HL-60 (cell line): ENCODE data around the gene ENKD1.

Experiments used
- DNase-seq, 2 experiments: peaks; one replicate each; pipeline ENCODE4 v3.0.0-alpha.2; 2010 to 2020; ENCODE audit warnings: low read depth in 1 of 2, low spot score in 1 of 2
- H3K27ac ChIP-seq: fragments of 250-450 bp; sonication (Bioruptor Pico); replicated peaks from 2 replicates; pipeline ENCODE4 v1.5.1; 2020; ENCODE audit warnings: mild to moderate bottlenecking, moderate library complexity
- H3K27me3 ChIP-seq: fragments of 250-450 bp; sonication (Bioruptor Pico); 2 replicates; pipeline ENCODE4 v1.5.1; 2021; ENCODE audit warnings: mild to moderate bottlenecking, moderate library complexity; ENCODE audit not compliant: insufficient read depth, poor library complexity, severe bottlenecking
- H3K4me3 ChIP-seq: replicated peaks from 2 replicates; pipeline ENCODE4 v1.5.1; 2011; ENCODE audit warnings: mild to moderate bottlenecking, control low read depth, low read length; ENCODE audit not compliant: insufficient read depth
- GABPA ChIP-seq: IDR thresholded peaks from 2 replicates; pipeline ENCODE4 v1.6.1; 2012; ENCODE audit warnings: low read depth
- POLR2AphosphoS5 ChIP-seq: IDR thresholded peaks from 2 replicates; pipeline ENCODE4 v1.6.1; 2012; ENCODE audit warnings: low read depth
- SPI1 ChIP-seq: IDR thresholded peaks from 2 replicates; pipeline ENCODE4 v1.6.1; 2012; ENCODE audit warnings: low read depth, mild to moderate bottlenecking, borderline replicate concordance
- TF ChIP-seq, protein P1 (sequence below): IDR thresholded peaks from 2 replicates; pipeline ENCODE4 v1.6.1; 2012; ENCODE audit warnings: low read depth; ENCODE audit not compliant: insufficient replicate concordance
- TF ChIP-seq, protein P2 (sequence below): IDR thresholded peaks from one replicate; pipeline ENCODE4 v1.5.1; 2011; ENCODE audit warnings: low read length, control low read depth, inconsistent platforms; ENCODE audit not compliant: insufficient read depth

The ENKD1 gene

DNA sequence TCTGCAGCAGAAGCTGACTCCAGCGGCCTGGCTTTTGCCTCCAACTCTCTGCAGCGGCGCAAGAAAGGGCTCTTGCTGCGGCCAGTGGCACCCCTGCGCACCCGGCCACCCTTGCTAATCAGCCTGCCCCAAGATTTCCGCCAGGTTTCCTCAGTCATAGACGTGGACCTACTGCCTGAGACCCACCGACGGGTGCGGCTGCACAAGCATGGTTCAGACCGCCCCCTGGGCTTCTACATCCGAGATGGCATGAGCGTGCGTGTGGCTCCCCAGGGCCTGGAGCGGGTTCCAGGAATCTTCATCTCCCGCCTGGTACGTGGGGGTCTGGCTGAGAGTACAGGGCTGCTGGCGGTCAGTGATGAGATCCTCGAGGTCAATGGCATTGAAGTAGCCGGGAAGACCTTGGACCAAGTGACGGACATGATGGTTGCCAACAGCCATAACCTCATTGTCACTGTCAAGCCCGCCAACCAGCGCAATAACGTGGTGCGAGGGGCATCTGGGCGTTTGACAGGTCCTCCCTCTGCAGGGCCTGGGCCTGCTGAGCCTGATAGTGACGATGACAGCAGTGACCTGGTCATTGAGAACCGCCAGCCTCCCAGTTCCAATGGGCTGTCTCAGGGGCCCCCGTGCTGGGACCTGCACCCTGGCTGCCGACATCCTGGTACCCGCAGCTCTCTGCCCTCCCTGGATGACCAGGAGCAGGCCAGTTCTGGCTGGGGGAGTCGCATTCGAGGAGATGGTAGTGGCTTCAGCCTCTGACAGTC lies 4.5 kb downstream of the ENKD1 start:
- no peak for TF ChIP-seq GABPA
- DNase-seq: no peak
- Histone ChIP-seq H3K4me3 (no peak overlapping the region), H3K27ac (no peak overlapping the region), H3K27me3 (no peaks in the 10 kb centered on the region)

DNA sequence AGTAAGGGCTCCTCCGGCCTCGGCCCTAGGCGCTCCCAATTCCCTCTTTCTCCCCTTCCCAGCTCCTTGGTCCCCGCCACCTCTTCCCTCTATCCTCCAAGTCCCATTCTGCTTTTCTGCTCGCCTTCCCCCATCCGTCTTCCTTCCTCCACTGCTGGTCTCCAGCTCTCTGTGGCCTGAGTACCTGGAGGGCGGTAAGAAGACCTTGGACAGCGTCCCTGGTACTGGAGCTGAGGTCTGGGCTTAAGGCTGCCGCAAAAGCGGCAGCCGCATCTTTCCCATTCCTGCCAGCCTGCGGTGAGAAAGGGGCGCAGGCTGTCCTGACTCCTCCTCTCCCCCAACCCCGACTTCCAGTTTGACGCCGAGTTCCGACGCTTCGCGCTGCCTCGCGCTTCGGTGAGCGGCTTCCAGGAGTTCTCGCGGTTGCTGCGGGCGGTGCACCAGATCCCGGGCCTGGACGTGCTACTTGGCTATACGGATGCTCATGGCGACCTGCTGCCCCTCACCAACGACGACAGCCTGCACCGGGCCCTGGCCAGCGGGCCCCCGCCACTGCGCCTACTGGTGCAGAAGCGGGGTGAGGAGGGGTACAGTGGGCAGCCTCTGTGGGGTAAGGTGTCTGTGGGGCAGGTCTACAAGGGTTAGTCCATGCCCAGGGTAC lies 5.3 kb downstream of the ENKD1 start:
- Histone ChIP-seq H3K4me3 (peak overlapping the region; percentile 43), H3K27ac (no peak overlapping the region), H3K27me3 (no peaks in the 10 kb centered on the region)
- DNase-seq: no peak
- TF ChIP-seq, protein P1, sequence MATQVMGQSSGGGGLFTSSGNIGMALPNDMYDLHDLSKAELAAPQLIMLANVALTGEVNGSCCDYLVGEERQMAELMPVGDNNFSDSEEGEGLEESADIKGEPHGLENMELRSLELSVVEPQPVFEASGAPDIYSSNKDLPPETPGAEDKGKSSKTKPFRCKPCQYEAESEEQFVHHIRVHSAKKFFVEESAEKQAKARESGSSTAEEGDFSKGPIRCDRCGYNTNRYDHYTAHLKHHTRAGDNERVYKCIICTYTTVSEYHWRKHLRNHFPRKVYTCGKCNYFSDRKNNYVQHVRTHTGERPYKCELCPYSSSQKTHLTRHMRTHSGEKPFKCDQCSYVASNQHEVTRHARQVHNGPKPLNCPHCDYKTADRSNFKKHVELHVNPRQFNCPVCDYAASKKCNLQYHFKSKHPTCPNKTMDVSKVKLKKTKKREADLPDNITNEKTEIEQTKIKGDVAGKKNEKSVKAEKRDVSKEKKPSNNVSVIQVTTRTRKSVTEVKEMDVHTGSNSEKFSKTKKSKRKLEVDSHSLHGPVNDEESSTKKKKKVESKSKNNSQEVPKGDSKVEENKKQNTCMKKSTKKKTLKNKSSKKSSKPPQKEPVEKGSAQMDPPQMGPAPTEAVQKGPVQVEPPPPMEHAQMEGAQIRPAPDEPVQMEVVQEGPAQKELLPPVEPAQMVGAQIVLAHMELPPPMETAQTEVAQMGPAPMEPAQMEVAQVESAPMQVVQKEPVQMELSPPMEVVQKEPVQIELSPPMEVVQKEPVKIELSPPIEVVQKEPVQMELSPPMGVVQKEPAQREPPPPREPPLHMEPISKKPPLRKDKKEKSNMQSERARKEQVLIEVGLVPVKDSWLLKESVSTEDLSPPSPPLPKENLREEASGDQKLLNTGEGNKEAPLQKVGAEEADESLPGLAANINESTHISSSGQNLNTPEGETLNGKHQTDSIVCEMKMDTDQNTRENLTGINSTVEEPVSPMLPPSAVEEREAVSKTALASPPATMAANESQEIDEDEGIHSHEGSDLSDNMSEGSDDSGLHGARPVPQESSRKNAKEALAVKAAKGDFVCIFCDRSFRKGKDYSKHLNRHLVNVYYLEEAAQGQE: peak; percentile 90
- TF ChIP-seq SPI1: no peak

DNA sequence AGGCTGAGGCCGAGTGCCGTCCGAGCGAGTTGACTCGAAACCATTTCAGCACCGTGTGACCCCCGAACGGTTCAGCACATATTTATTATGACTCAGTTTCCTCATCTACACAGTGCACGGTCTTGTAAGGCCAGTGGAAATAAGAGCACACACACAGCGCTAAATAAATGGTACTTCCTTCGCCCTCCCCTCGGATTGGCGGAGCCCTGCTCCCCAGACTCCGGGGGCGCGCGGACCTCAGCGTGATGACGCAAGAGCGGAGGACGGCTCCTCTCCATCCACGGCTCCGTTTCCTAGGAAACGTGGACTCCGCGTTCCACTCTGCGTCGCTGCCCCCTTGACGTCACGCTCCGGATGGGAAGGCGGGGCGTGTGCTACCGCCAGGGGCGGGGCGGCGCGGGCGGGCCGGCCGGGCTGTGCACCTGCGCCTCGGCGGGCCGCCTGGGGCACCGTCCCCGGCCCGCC lies 6.0 kb downstream of the ENKD1 start, which contains the start of gene PARD6A:
Gene PARD6A (plus strand): TSS at position 397 of the 465 bp plus-strand sequence. CDS start 79 bp downstream, outside the sequence.
- Histone ChIP-seq H3K27ac (peak within 1 kb of the TSS; percentile 84), H3K4me3 (peak within 1 kb of the TSS; percentile 95), H3K27me3 (no peaks in the 10 kb centered on the region)
- peak; percentile 95 to 96 for DNase-seq
- TF ChIP-seq GABPA: no peak
- TF ChIP-seq, protein P2, sequence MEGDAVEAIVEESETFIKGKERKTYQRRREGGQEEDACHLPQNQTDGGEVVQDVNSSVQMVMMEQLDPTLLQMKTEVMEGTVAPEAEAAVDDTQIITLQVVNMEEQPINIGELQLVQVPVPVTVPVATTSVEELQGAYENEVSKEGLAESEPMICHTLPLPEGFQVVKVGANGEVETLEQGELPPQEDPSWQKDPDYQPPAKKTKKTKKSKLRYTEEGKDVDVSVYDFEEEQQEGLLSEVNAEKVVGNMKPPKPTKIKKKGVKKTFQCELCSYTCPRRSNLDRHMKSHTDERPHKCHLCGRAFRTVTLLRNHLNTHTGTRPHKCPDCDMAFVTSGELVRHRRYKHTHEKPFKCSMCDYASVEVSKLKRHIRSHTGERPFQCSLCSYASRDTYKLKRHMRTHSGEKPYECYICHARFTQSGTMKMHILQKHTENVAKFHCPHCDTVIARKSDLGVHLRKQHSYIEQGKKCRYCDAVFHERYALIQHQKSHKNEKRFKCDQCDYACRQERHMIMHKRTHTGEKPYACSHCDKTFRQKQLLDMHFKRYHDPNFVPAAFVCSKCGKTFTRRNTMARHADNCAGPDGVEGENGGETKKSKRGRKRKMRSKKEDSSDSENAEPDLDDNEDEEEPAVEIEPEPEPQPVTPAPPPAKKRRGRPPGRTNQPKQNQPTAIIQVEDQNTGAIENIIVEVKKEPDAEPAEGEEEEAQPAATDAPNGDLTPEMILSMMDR: no peak
- TF ChIP-seq SPI1: no peak
- TF ChIP-seq, protein P1: no peak
- no peak; the same call in 1 of the 2 replicates for TF ChIP-seq POLR2AphosphoS5

DNA sequence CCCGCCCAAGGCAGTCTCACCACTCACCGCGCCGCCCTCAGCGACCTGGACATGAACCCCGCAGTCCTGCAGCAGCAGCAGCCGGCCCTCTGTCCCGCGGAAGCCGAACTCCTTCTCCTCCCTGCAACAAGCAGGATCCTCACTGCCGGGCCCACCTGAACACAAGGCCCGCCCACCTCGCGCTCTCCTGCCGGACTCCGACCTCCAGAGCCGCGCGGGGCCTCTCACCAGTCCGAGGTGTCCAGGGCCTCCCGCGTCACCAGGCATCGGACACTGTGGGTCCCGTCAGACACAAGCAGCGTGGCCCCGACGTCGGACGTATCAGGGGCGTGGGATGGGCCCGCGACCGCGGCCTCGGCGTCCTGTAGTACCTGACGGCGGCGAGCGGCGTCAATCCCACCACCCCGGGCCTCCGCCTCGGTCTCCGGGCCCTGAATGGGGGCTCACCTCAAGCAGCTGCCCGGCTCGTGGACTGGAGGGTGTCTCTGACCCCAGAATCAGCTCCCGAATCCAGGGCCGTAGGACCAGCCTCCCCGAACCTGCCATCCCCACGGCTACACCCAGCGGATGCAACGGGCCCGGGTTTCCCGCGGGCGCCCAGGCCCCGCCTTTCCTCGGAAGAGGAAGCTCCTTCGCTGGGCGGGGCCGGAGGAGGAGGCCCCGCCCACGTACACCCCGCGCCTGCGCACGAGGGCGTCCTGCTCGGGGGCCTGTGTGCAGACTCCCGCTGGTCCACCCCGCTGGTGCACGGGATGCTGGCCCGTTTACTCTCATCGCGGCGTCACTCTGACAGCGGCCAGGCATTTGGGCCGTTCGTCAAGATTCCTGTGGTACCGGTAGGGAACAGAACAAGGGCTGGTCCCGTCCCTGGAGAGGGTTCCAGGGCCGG lies 6.6 kb downstream of the ENKD1 start, which contains the start of gene ACD:
Gene ACD (minus strand): TSS at position 586 of the 889 bp plus-strand sequence. CDS start 40 bp downstream, at position 546.
- TF ChIP-seq, protein P2: no peak
- TF ChIP-seq POLR2AphosphoS5: no peak
- TF ChIP-seq, protein P1: no peak
- TF ChIP-seq SPI1: peak; percentile 35; the same call in 1 of the 2 replicates
- H3K27me3 ChIP-seq: no peaks in the 10 kb centered on the region
- H3K27ac ChIP-seq: peak within 1 kb of the TSS; percentile 84
- peak within 1 kb of the TSS; percentile 95 for H3K4me3 ChIP-seq
- peak; percentile 83 to 86 for DNase-seq
